ENCODE results near the gene CST11. TPM values are rescaled to one million over a fixed set of nuclear protein-coding genes. Genes with fewer than 3 reads are reported as not detected.
A peak's percentile ranks its signal among the peaks of the same experiment; 100 is the strongest.

CST11 gene
- total and polyA plus RNA-seq, 9 of the 15 experiments (the other 6 are each of a cell fraction or from before 2014, with no cell fraction given) = not detected

DNA sequence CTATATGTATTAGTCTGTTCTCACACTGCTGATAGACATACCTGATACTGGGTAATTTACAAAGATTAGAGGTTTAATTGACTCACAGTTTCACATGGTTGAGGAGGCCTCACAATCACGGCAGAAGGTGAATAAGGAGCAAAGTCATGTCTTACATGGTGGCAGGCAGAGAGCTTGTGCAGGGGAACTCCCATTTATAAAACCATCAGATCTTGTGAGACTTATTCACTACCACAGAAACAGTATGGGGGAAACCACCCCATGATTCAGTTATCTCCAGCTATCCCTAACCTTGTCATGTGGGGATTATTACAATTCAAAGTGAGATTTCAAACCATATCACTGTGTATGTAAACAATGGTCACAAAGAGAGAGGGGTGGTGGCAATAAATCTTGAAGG, 44.9 kb upstream of the CST11 start (continued):
- TF ChIP-seq, protein P1, sequence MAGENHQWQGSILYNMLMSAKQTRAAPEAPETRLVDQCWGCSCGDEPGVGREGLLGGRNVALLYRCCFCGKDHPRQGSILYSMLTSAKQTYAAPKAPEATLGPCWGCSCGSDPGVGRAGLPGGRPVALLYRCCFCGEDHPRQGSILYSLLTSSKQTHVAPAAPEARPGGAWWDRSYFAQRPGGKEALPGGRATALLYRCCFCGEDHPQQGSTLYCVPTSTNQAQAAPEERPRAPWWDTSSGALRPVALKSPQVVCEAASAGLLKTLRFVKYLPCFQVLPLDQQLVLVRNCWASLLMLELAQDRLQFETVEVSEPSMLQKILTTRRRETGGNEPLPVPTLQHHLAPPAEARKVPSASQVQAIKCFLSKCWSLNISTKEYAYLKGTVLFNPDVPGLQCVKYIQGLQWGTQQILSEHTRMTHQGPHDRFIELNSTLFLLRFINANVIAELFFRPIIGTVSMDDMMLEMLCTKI (IDR thresholded peaks at IDR 0.05; ENCODE audit: partially characterized antibody) = no peak
- TF ChIP-seq CBX2 (IDR thresholded peaks at IDR 0.05; ENCODE audit: insufficient read depth, low read length, poor library complexity, severe bottlenecking) (no peak), SIX5 (IDR thresholded peaks at IDR 0.05; ENCODE audit: borderline replicate concordance in 1 of 2, insufficient read depth in 1 of 2, low read depth in 1 of 2, low read length in 2 of 2) (no peak), CBX3 (IDR thresholded peaks at IDR 0.05; ENCODE audit: borderline replicate concordance in 1 of 2, low read length in 2 of 2) (no peak)

DNA sequence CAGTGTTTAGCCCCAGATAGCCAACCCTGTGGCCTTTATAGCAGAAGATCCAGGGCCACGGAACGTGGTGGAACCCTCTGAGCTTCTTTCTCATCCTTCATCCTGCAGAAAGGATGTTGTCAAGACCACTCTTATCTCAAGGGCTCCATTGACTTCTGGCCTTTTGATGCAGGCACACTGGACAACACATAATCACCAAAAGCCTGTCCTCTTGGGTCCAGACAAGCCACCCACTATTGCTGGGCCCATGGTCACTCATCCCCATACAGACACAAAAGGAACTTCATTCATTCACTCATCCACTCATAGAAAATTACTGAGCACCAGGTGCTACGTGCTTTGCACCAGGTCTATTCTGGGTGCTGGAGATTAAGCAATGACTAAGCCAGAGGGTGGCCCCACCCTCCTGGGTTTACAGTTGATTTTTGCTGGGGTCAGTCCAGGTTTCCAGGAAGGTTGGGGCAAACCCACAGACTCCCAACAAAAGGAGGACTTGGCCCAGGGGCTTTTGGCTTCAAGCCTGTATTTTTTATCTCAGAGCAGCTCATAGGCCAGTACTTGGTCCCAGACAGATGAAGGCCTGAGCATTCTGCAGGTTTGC, 40.6 kb upstream of the CST11 start:
- ChIA-PET POLR2A (interaction anchor here (0.7 to 0.9 kb wide), 2 partner anchors 135 to 822 kb away, joined by 3 to 4 read pairs; no protein-coding TSS in a partner anchor), CTCF (ENCODE audit: low intra/inter-chr PET ratio) (no interaction called here)
- Histone ChIP-seq H3K9ac (ENCODE audit: insufficient read depth in 1 of 2, low read depth in 2 of 2, low read length in 2 of 2) (no peak overlapping the region), H3K79me2 (ENCODE audit: control insufficient read depth, insufficient read depth, low read length) (no peaks in the 10 kb centered on the region), H3K36me3 (ENCODE audit: control insufficient read depth, insufficient read depth, low read length) (no peaks in the 10 kb centered on the region), H4K20me1 (replicated peaks; ENCODE audit: control insufficient read depth, insufficient read depth, low read length) (no peaks in the 10 kb centered on the region), H3K4me1 (replicated peaks in 1 of 2; ENCODE audit: control insufficient read depth in 2 of 2, insufficient read depth in 2 of 2, low read length in 2 of 2) (peaks cover 0 to 7% of the 10 kb centered on the region in 2 experiments; a peak in 2 of 5 replicates), H3K27ac (ENCODE audit: extremely low read depth, low read depth, low read length) (no peak overlapping the region), H2AFZ (ENCODE audit: low read depth, low read length) (no peak overlapping the region), H3K9me3 (replicated peaks; ENCODE audit: control insufficient read depth, insufficient read depth, low read depth, low read length) (no peaks in the 10 kb centered on the region), H3K9me1 (ENCODE audit: control insufficient read depth, insufficient read depth, low read length) (peaks cover 3% of the 10 kb centered on the region), H3K4me3 (no peak overlapping the region), H3K4me2 (ENCODE audit: insufficient read depth, low read length) (peak overlapping the region; percentile 52), H3K27me3 (ENCODE audit: control insufficient read depth in 2 of 2, insufficient read depth in 2 of 2, low read length in 2 of 2) (no peaks in the 10 kb centered on the region; a peak in 1 of 5 replicates)
- no peak for ATAC-seq
- no peak for FAIRE-seq
- intact Hi-C loops (cut with micrococcal nuclease) (no loop called here), in situ Hi-C loops (cut with MboI) (no loop called here)
- DNase-seq (ENCODE audit: extremely low read depth in 1 of 4, low spot score in 3 of 4) = peak in 2 of 4 experiments; percentile 10 to 13
- BruUV-seq (replicated peaks) = no TSS peak
- 5% methylated on average over 3 of the region's 3 CpGs for WGBS (ENCODE audit: insufficient coverage, low coverage, missing lambda C conversion rate)
- TF ChIP-seq, protein P2, sequence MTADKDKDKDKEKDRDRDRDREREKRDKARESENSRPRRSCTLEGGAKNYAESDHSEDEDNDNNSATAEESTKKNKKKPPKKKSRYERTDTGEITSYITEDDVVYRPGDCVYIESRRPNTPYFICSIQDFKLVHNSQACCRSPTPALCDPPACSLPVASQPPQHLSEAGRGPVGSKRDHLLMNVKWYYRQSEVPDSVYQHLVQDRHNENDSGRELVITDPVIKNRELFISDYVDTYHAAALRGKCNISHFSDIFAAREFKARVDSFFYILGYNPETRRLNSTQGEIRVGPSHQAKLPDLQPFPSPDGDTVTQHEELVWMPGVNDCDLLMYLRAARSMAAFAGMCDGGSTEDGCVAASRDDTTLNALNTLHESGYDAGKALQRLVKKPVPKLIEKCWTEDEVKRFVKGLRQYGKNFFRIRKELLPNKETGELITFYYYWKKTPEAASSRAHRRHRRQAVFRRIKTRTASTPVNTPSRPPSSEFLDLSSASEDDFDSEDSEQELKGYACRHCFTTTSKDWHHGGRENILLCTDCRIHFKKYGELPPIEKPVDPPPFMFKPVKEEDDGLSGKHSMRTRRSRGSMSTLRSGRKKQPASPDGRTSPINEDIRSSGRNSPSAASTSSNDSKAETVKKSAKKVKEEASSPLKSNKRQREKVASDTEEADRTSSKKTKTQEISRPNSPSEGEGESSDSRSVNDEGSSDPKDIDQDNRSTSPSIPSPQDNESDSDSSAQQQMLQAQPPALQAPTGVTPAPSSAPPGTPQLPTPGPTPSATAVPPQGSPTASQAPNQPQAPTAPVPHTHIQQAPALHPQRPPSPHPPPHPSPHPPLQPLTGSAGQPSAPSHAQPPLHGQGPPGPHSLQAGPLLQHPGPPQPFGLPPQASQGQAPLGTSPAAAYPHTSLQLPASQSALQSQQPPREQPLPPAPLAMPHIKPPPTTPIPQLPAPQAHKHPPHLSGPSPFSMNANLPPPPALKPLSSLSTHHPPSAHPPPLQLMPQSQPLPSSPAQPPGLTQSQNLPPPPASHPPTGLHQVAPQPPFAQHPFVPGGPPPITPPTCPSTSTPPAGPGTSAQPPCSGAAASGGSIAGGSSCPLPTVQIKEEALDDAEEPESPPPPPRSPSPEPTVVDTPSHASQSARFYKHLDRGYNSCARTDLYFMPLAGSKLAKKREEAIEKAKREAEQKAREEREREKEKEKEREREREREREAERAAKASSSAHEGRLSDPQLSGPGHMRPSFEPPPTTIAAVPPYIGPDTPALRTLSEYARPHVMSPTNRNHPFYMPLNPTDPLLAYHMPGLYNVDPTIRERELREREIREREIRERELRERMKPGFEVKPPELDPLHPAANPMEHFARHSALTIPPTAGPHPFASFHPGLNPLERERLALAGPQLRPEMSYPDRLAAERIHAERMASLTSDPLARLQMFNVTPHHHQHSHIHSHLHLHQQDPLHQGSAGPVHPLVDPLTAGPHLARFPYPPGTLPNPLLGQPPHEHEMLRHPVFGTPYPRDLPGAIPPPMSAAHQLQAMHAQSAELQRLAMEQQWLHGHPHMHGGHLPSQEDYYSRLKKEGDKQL (CRISPR knock-in tag; IDR thresholded peaks at IDR 0.05; ENCODE audit: borderline replicate concordance) = no peak
- TF ChIP-seq ARID1B (IDR thresholded peaks at IDR 0.05) (peak; percentile 38; the same call in 1 of the 2 replicates), NR4A1 (CRISPR knock-in tag; IDR thresholded peaks at IDR 0.05) (no peak), NR4A1 (tag; IDR thresholded peaks at IDR 0.05) (0 out of 2 replicates have a peak, but pooled peaks have one; percentile 51), TAL1 (IDR thresholded peaks at IDR 0.05) (peak; percentile 32; the same call in 1 of the 2 replicates), HEY1 (CRISPR knock-in tag; IDR thresholded peaks at IDR 0.05; ENCODE audit: borderline replicate concordance) (no peak), CBFA2T3 (IDR thresholded peaks at IDR 0.05) (peak; percentile 30), FOSL1 (tag; conservative IDR thresholded peaks at IDR 0.05) (0 out of 2 replicates have a peak, but pooled peaks have one; percentile 24), JUND (IDR thresholded peaks at IDR 0.05; ENCODE audit: borderline replicate concordance, low read depth, low read length) (0 out of 2 replicates have a peak, but pooled peaks have one; percentile 11), JUND (tag; IDR thresholded peaks at IDR 0.05; ENCODE audit: borderline replicate concordance, low read depth, low read length) (no peak)
